HEK293 (cell line): ENCODE results near the gene IQCH.

Experiments used
- CTCF ChIP-seq: fragments of 450-650 bp; formaldehyde crosslinking; IDR thresholded peaks from 2 replicates; pipeline ENCODE4 v1.5.1; 2016; ENCODE audit warnings: missing biosample characterization, missing genetic modification characterization
- EGR2 ChIP-seq: fragments of 450-650 bp; formaldehyde crosslinking; IDR thresholded peaks from 2 replicates; pipeline ENCODE4 v1.5.1; 2016; ENCODE audit warnings: low read depth, missing biosample characterization, missing genetic modification characterization
- TF ChIP-seq, protein P1 (sequence below): fragments of 450-650 bp; formaldehyde crosslinking; IDR thresholded peaks from 2 replicates; pipeline ENCODE4 v1.5.1; 2016; ENCODE audit warnings: missing biosample characterization, missing genetic modification characterization

- TF ChIP-seq CTCF (tag by site-specific recombination) (no peak), EGR2 (tag by site-specific recombination) (no peak)
- TF ChIP-seq, protein P1, sequence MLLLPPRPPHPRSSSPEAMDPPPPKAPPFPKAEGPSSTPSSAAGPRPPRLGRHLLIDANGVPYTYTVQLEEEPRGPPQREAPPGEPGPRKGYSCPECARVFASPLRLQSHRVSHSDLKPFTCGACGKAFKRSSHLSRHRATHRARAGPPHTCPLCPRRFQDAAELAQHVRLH (tag by site-specific recombination): no peak
Observed at GRCh38 chr15:67372986-67373675, 118.5 kb downstream of the IQCH start.
